GM19467 (cell line): ENCODE data around the gene TRAF3IP3.

ENCODE experiments used
- ATAC-seq: cut with Tn5 transposase; IDR thresholded peaks from one replicate; pipeline ENCODE4 v1.9.1; 2021; ENCODE audit warnings: mild to moderate bottlenecking, moderate library complexity; ENCODE audit not compliant: unreplicated experiment

Gene TRAF3IP3

GRCh38 chr1:209797978-209798639, 42.3 kb downstream of the TRAF3IP3 start:
- no peak for ATAC-seq

DNA sequence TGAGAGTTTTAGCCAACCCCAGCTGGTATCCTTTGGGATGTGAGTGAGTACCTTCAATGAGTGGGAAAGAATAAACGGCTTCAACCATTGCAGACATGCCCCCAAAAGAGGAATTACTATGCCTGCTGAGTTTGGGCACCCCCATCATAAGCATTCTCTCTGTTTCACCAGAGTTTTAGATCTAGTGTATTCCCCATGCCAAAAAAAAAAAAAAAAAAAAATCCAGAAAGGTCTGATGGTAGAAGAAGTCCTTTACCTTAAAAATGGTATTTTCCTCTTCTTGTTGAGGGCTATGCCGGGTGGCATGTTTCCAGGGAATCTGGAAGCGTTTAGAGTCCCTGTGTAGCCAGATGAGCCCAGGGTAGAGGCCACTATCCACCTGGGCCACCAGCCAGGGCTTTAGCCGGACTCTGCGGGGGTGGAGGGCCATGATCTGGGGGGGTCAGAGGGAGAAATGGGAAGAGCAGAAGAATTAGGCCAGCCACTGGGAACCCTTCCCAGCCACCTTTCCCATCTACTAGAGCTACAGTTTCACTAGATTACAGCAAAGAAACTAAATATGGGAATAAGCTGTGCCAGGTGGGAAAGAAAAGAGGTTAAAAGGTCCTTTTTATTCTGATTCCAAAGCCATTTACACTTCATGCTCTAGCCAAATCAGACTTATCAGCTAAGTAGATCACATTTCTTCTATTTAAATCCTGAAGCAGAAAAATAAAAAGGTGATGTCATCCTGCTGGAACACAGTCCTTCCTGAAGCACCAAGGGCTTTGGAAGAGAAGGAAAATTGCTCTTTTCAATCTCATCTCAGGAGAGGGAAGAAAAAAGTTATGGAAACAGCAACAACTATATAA, 45.4 kb downstream of the TRAF3IP3 start:
- ATAC-seq, result no peak

DNA sequence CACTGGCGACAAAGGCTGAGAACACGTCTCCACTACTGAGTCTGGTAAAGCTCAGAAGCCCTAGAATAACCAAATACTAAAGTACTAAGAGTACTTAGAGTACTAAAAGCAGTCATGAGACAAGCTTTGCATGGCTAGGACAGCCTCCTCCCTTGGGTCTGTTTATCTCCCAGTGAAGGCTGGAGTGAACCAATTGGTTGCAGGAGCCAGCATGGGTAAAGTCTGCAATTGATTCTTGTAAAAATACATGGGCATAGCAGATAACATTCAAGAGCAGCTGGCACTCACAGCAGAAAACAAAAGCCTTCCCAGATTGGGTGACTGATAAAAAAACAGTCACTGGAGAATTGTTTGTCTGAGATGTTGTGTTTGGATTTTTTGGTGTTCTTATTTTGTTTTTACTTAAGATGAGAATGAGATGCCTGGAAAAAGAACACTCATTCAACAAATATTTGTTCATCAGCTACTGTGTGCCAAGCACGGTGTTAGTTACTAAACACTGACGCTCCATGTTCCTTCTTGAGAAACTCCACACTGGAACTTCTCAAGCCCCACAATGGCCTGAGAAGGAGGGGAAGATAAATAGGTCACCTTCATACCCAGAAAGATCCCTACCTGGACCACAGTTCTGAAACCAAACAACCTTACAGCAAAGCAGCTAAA, 46.4 kb downstream of the TRAF3IP3 start:
- ATAC-seq, result no peak

DNA sequence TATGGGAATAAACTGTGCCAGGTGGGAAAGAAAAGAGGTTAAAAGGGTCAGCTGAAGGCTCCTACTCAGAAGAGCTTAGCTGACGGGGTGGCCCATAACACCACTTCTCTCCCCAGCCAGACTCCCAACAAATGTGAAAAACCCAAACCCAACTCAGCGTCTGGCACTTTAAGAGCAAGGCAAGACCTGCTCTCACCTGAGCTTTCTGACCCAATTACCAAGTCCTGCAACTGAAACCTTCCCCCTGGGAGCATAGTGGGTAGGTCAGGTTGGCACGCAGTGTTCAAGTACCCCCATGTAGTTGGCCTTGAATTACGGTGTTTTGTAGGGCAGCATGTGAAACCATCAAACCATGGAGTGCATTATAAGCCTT, 46.9 kb downstream of the TRAF3IP3 start:
- no peak for ATAC-seq

- ATAC-seq, result no peak
These were observed 47.7 kb downstream of the TRAF3IP3 start for GRCh38 chr1:209803568-209803967.

DNA sequence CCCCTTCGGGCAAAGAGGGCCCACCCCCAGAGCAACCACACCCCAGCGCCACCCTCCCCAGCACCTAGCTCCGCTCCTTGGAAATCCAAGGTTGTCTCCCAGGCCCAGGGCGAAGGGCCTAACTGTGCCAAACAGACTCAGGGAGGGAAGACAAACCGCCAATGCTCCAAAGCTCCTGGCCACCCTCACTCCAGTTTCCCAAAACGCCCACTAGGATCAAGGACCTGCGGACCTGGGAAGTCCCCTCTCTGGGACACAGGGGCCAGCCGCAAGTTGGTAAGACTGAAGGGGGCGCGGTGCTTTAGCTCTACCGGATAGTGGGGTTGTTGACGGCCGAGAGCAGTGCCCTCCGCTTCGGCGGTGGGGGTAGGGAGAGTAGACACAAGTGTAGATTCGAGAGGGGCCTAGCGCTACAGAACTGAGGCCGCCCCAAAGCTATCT, 49.5 kb downstream of the TRAF3IP3 start:
- ATAC-seq, result no peak

GRCh38 chr1:209805875-209806760, 50.3 kb downstream of the TRAF3IP3 start, which contains the start of gene IRF6:
Gene IRF6, minus strand, starts transcription at chr1:209806142. Its CDS starts 4,729 bp downstream, at chr1:209801413.
- ATAC-seq, result peak; percentile 86

- ATAC-seq, result no peak
These were observed 51.7 kb downstream of the TRAF3IP3 start for GRCh38 chr1:209807509-209807908.

- ATAC-seq, result no peak
These were observed 52.3 kb downstream of the TRAF3IP3 start for GRCh38 chr1:209808059-209808581.

DNA sequence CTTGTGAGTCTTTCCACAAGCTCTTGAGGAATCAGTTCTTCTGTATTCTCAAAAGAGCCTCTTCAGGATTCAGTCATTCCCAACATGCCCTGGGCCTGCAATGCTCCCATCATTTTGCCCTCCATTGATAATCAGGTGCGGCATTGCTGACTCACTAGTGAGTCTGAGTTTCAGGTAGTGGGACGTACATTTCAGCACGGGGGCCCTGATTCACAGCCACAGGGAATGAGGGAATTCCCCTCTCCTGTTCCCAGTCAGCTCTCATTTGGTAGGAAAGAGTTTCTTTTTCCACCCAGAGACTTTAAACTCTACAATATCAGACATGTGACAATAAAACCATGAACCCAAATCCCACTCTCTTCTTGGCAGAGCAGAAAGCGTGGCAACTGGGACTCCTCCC, 53.8 kb downstream of the TRAF3IP3 start:
- ATAC-seq, result no peak

GRCh38 chr1:209810783-209811182, 54.9 kb downstream of the TRAF3IP3 start:
- ATAC-seq, result no peak

- no peak for ATAC-seq
These were observed 58.0 kb downstream of the TRAF3IP3 start for GRCh38 chr1:209813902-209814301.

GRCh38 chr1:209815490-209815889, 59.6 kb downstream of the TRAF3IP3 start:
- no peak for ATAC-seq

DNA sequence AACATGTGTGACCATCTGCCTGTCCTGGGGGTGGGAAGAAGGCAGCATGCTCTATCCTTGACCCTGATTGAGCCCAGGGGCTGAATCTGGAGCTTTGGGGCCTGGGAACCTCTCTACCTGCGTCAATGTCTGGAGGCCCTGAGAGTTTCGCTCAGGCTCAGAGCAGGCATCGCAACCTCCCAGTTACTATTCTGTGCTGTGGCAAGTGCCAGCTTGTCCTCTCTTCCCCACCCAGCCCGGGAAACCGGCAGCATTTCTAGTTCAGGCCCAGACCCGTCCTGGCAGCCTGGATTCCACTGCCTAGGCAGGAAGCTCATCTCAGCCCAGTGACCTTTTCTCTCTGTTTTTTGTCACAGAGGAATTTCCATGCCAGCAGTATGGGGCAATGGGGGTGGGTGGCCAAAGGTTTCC, 60.1 kb downstream of the TRAF3IP3 start:
- ATAC-seq, result no peak

GRCh38 chr1:209816923-209817322, 61.1 kb downstream of the TRAF3IP3 start:
- ATAC-seq, result no peak

DNA sequence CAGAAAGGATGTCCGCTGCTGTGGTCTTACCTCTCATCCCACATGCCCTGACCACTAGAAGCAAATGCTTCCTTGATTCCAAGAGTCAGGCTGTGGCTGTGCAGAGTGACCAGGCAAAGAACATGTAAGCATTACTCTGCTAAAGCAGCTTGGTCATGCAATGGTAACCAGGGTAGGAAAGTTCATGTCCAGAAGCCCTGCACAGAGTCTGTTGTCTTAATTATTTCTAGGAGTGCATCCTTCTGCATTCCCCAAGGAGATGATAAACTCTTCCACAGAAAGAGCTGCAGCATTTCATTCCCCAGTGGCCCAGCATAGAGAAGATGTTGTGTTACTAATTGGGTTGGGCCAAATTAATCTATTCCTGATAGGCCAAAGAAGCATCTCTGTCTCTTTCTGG, 61.8 kb downstream of the TRAF3IP3 start:
- ATAC-seq, result no peak

- no peak for ATAC-seq
These were observed 63.2 kb downstream of the TRAF3IP3 start for GRCh38 chr1:209819058-209819457.

DNA sequence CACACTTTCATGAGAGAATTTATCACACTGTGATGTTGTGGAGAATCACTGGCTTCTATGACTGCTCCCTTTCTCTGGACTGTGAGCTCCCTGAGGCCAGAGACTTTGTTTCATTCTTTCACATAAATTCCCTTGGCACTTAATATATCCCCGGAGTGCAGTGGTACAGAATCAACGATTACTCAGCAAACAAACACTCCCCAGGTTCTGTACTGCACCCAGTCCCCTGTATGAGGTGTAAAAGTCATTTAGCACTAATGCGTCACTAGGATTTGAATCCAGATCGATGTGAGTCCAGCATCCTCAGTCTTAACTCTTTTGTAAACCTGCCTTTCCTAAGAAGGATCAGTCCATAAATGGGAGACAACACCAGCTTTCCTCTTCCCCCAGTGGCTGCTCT, 65.1 kb downstream of the TRAF3IP3 start:
- no peak for ATAC-seq

DNA sequence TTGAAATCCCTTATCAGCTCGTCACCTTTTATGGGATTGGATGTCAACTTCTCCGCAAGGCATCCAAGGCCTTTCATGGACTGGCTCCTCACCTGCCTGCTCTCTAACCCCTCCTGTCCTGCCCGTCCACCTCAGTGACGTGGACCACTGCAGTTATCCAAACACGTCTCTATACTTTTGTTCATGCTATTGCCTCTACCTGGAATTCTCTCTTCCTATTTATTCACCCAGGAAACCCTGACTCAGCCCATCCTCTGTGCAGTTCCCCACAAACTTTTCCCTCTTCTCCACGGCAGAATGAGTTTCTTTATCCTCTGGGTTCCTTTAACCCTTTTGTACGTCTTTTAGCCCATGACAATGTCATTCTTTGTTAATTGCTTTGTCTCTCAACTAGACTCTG, 66.9 kb downstream of the TRAF3IP3 start:
- ATAC-seq, result no peak
